ENCODE results near the gene SHISAL2A.

The SHISAL2A gene

GRCh38 chr1:52621950-52622349 is 11.0 kb upstream of the SHISAL2A start:
- no peak for DNase-seq (ENCODE audit: low read depth)

GRCh38 chr1:52623812-52624211 is 9.2 kb upstream of the SHISAL2A start:
- no peak for DNase-seq (ENCODE audit: low read depth)

- no peak for DNase-seq (ENCODE audit: low read depth)
These were observed 5.9 kb upstream of the SHISAL2A start for GRCh38 chr1:52627028-52627427.

- DNase-seq (ENCODE audit: low read depth), result no peak
These were observed 4.2 kb upstream of the SHISAL2A start for GRCh38 chr1:52628614-52629324.

GRCh38 chr1:52629325-52629643 is 3.7 kb upstream of the SHISAL2A start:
- DNase-seq (ENCODE audit: low read depth), result no peak

GRCh38 chr1:52629667-52630066 is 3.3 kb upstream of the SHISAL2A start:
- no peak for DNase-seq (ENCODE audit: low read depth)

GRCh38 chr1:52631759-52632331 is 1.1 kb upstream of the SHISAL2A start:
- DNase-seq (ENCODE audit: low read depth), result no peak

- peak; percentile 16 for DNase-seq (ENCODE audit: low read depth)
These were observed 355 bp downstream of the SHISAL2A start for GRCh38 chr1:52633291-52633754.

- DNase-seq (ENCODE audit: low read depth), result no peak
These were observed 1.1 kb downstream of the SHISAL2A start for GRCh38 chr1:52634111-52634510.

- DNase-seq (ENCODE audit: low read depth), result no peak
These were observed 2.5 kb downstream of the SHISAL2A start for GRCh38 chr1:52635321-52636089.

GRCh38 chr1:52636721-52637695 is 4.0 kb downstream of the SHISAL2A start:
- peak; percentile 58 for DNase-seq (ENCODE audit: low read depth)

- no peak for DNase-seq (ENCODE audit: low read depth)
These were observed 5.0 kb downstream of the SHISAL2A start for GRCh38 chr1:52637946-52638345.

GRCh38 chr1:52640697-52641096 is 7.7 kb downstream of the SHISAL2A start:
- no peak for DNase-seq (ENCODE audit: low read depth)

- no peak for DNase-seq (ENCODE audit: low read depth)
These were observed 8.3 kb downstream of the SHISAL2A start for GRCh38 chr1:52641307-52641706.

- DNase-seq (ENCODE audit: low read depth), result no peak
These were observed 12.3 kb downstream of the SHISAL2A start for GRCh38 chr1:52645261-52645660.

GRCh38 chr1:52651904-52652303 is 18.9 kb downstream of the SHISAL2A start:
- no peak for DNase-seq (ENCODE audit: low read depth)

GRCh38 chr1:52653207-52653849 is 20.4 kb downstream of the SHISAL2A start:
- DNase-seq (ENCODE audit: low read depth), result no peak

GRCh38 chr1:52654063-52654462 is 21.1 kb downstream of the SHISAL2A start:
- DNase-seq (ENCODE audit: low read depth), result no peak

- DNase-seq (ENCODE audit: low read depth), result no peak
These were observed 24.7 kb downstream of the SHISAL2A start for GRCh38 chr1:52657702-52658101.

GRCh38 chr1:52658795-52659194 is 25.8 kb downstream of the SHISAL2A start:
- no peak for DNase-seq (ENCODE audit: low read depth)

- DNase-seq (ENCODE audit: low read depth), result no peak
These were observed 26.4 kb downstream of the SHISAL2A start for GRCh38 chr1:52659356-52659755.

All from activated T-cell treated with anti-CD3 and anti-CD28 coated beads for 1 hour (primary cell).